Measurements from ENCODE around the gene SETD2. TPM values are rescaled to one million over a fixed set of nuclear protein-coding genes. Genes with fewer than 3 reads are reported as not detected.
A peak's percentile ranks its signal among the peaks of the same experiment; 100 is the strongest.

The SETD2 gene
- total RNA-seq, 2 experiments from 2014 or later: 87.3 to 87.4 TPM

GRCh38 chr3:47010910-47011309 is 153.0 kb downstream of the SETD2 start:
- Mint-ChIP-seq H3K4me1 (ENCODE audit: low read depth) (peaks cover 9% of the 10 kb centered on the region), H3K9me3 (no peaks in the 10 kb centered on the region), H3K4me3 (peak overlapping the region; percentile 30), H3K36me3 (ENCODE audit: low read depth) (peaks cover 37% of the 10 kb centered on the region), H3K27me3 (no peaks in the 10 kb centered on the region), H3K27ac (peak overlapping the region; percentile 59)
- ChIA-PET CTCF (interaction anchor here (1.5 kb wide), 1 partner anchor 12 kb away, joined by 3 read pairs; no protein-coding TSS in a partner anchor), POLR2A (no interaction called here)
- peaks cover 48% of the 10 kb centered on the region for H3K36me3 ChIP-seq (ENCODE audit: insufficient read depth, low read length)
- DNase-seq (peak in 1 of 14 experiments; percentile 1), ATAC-seq (ENCODE audit: poor library complexity) (no peak)
- no peaks in the 10 kb centered on the region for H3K27me3 ChIP-seq (ENCODE audit: control insufficient read depth in 1 of 2, insufficient read depth in 2 of 2, low read length in 2 of 2)
- H3K9me3 ChIP-seq (ENCODE audit: control insufficient read depth in 1 of 2, insufficient read depth in 1 of 2, low read length in 2 of 2): no peaks in the 10 kb centered on the region
- no peak overlapping the region for H3K4me3 ChIP-seq (ENCODE audit: low read length)
- H3K27ac ChIP-seq (ENCODE audit: low read depth in 1 of 2, low read length in 2 of 2): peak overlapping the region in 1 of 2 donors; percentile 29
- intact Hi-C loops (cut with DNase I, micrococcal nuclease): loop anchor here in 1 of 2 experiments (5.0 kb wide), 2 partner anchors 44 to 311 kb away; no protein-coding TSS in a partner anchor
- TF ChIP-seq CTCF (IDR thresholded peaks at IDR 0.05): no peak
- H3K4me1 ChIP-seq (ENCODE audit: insufficient read depth, low read length): peaks cover 10% of the 10 kb centered on the region

- Mint-ChIP-seq H3K27me3 (no peaks in the 10 kb centered on the region), H3K4me1 (ENCODE audit: low read depth) (peaks cover 9% of the 10 kb centered on the region), H3K4me3 (peak overlapping the region; percentile 71), H3K36me3 (ENCODE audit: low read depth) (peaks cover 38% of the 10 kb centered on the region), H3K9me3 (no peaks in the 10 kb centered on the region), H3K27ac (peak overlapping the region; percentile 59)
- no peak for TF ChIP-seq CTCF (IDR thresholded peaks at IDR 0.05)
- Histone ChIP-seq H3K4me1 (ENCODE audit: insufficient read depth, low read length) (peaks cover 10% of the 10 kb centered on the region), H3K9me3 (ENCODE audit: control insufficient read depth in 1 of 2, insufficient read depth in 1 of 2, low read length in 2 of 2) (no peaks in the 10 kb centered on the region), H3K4me3 (ENCODE audit: low read length) (peak overlapping the region; percentile 51), H3K36me3 (ENCODE audit: insufficient read depth, low read length) (peaks cover 50% of the 10 kb centered on the region), H3K27me3 (ENCODE audit: control insufficient read depth in 1 of 2, insufficient read depth in 2 of 2, low read length in 2 of 2) (no peaks in the 10 kb centered on the region), H3K27ac (ENCODE audit: low read depth in 1 of 2, low read length in 2 of 2) (peak overlapping the region in 1 of 2 donors; percentile 50)
- DNase-seq (peak in 3 of 14 experiments; percentile 3 to 34 (median 33)), ATAC-seq (ENCODE audit: poor library complexity) (no peak)
- intact Hi-C loops (cut with DNase I, micrococcal nuclease): loop anchor here in 1 of 2 experiments (5.0 kb wide), 2 partner anchors 43 to 312 kb away; no protein-coding TSS in a partner anchor
- ChIA-PET CTCF (no interaction called here), POLR2A (interaction anchor here (1.2 to 1.6 kb wide), 6 partner anchors 25 to 153 kb away, joined by 3 to 15 read pairs (median 4); partner anchors contain the start of genes CCDC12, NBEAL2 and SETD2)
Observed at GRCh38 chr3:47010111-47010712, 153.7 kb downstream of the SETD2 start.

GRCh38 chr3:47009225-47010110 is 154.4 kb downstream of the SETD2 start:
- peaks cover 55% of the 10 kb centered on the region for H3K36me3 ChIP-seq (ENCODE audit: insufficient read depth, low read length)
- H3K27me3 ChIP-seq (ENCODE audit: control insufficient read depth in 1 of 2, insufficient read depth in 2 of 2, low read length in 2 of 2): no peaks in the 10 kb centered on the region
- Mint-ChIP-seq H3K4me1 (ENCODE audit: low read depth) (peaks cover 9% of the 10 kb centered on the region), H3K4me3 (peak overlapping the region; percentile 71), H3K36me3 (ENCODE audit: low read depth) (peaks cover 36% of the 10 kb centered on the region), H3K27ac (peak overlapping the region; percentile 59), H3K27me3 (no peaks in the 10 kb centered on the region), H3K9me3 (no peaks in the 10 kb centered on the region)
- DNase-seq (peak; percentile 30 to 85 (median 70)), ATAC-seq (ENCODE audit: poor library complexity) (peak; percentile 88)
- intact Hi-C loops (cut with DNase I, micrococcal nuclease): loop anchor here in 1 of 2 experiments (2.0 to 5.0 kb wide), 3 partner anchors 21 to 313 kb away; no protein-coding TSS in a partner anchor
- H3K27ac ChIP-seq (ENCODE audit: low read depth in 1 of 2, low read length in 2 of 2): peak overlapping the region in 1 of 2 donors; percentile 50
- H3K4me3 ChIP-seq (ENCODE audit: low read length): peak overlapping the region; percentile 51
- H3K4me1 ChIP-seq (ENCODE audit: insufficient read depth, low read length): peaks cover 10% of the 10 kb centered on the region
- ChIA-PET POLR2A (interaction anchor here (1.0 to 1.6 kb wide), 10 partner anchors 19 to 155 kb away, joined by 3 to 15 read pairs (median 4); partner anchors contain the start of genes CCDC12, NBEAL2 and SETD2), CTCF (no interaction called here)
- TF ChIP-seq CTCF (IDR thresholded peaks at IDR 0.05): no peak
- no peaks in the 10 kb centered on the region for H3K9me3 ChIP-seq (ENCODE audit: control insufficient read depth in 1 of 2, insufficient read depth in 1 of 2, low read length in 2 of 2)

Measured in CD4-positive, alpha-beta T cell (primary cell).